Cardiac fibroblast (primary cell): ENCODE data around the gene CTSD.

ENCODE experiments used
- DNase-seq, 2 donors: peaks; one replicate each; pipeline versions ENCODE4 v3.0.0 to v3.0.0-alpha.2; 2010; ENCODE audit warnings: low read depth in 2 of 2
- H3K4me3 ChIP-seq, 2 donors: replicated peaks in 1 of 2; 1 replicate in 1 of 2; 2 replicates in 1 of 2; pipeline ENCODE4 v1.5.1; 2011; ENCODE audit warnings: low read depth in 2 of 2, low read length in 2 of 2, mild to moderate bottlenecking in 2 of 2, moderate library complexity in 1 of 2
- TF ChIP-seq, protein P1 (sequence below): IDR thresholded peaks from one replicate; pipeline ENCODE4 v1.5.1; 2011; ENCODE audit warnings: low read depth, mild to moderate bottlenecking, low read length, inconsistent platforms

The CTSD gene

DNA sequence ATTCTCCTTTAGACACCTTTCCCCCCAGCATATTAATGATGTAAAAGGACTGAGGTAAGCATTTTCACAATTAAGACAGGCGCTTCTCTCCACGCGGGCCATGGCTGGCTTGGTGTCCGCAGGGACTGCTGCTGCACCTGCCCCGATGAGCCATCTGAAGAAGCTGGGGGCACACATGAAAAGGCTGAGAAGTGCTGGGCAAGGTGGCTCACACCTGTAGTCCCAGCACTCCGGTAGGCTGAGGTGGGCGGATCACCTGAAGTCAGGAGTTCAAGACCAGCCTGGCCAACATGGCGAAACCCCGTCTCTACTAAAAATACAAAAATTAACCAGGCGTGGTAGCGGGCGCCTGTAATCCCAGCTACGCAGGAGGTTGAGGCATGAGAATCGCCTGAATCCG, 45.4 kb downstream of the CTSD start:
- TF ChIP-seq, protein P1, sequence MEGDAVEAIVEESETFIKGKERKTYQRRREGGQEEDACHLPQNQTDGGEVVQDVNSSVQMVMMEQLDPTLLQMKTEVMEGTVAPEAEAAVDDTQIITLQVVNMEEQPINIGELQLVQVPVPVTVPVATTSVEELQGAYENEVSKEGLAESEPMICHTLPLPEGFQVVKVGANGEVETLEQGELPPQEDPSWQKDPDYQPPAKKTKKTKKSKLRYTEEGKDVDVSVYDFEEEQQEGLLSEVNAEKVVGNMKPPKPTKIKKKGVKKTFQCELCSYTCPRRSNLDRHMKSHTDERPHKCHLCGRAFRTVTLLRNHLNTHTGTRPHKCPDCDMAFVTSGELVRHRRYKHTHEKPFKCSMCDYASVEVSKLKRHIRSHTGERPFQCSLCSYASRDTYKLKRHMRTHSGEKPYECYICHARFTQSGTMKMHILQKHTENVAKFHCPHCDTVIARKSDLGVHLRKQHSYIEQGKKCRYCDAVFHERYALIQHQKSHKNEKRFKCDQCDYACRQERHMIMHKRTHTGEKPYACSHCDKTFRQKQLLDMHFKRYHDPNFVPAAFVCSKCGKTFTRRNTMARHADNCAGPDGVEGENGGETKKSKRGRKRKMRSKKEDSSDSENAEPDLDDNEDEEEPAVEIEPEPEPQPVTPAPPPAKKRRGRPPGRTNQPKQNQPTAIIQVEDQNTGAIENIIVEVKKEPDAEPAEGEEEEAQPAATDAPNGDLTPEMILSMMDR, result no peak
- DNase-seq, result no peak
- no peak overlapping the region for H3K4me3 ChIP-seq

DNA sequence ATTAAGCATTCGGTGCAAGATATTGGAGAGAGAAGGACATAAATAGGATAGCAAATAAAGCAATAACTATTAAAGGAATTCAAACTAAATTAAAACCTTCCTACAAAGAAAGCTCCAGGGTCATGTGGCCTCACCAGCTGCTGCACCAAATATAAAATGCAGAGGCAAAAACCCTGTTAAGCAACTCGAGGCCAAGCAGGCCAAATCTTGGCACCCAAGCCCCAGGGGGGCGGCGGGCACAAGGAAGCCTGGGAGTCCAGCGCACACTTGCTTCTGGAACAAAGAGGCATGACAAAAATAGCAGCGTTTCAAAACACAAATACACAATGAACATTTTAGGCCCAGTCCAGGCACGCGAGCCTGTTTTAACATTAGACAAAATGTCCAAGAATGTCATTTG, 46.0 kb downstream of the CTSD start:
- H3K4me3 ChIP-seq, result no peak overlapping the region
- TF ChIP-seq, protein P1, result no peak
- no peak for DNase-seq

DNA sequence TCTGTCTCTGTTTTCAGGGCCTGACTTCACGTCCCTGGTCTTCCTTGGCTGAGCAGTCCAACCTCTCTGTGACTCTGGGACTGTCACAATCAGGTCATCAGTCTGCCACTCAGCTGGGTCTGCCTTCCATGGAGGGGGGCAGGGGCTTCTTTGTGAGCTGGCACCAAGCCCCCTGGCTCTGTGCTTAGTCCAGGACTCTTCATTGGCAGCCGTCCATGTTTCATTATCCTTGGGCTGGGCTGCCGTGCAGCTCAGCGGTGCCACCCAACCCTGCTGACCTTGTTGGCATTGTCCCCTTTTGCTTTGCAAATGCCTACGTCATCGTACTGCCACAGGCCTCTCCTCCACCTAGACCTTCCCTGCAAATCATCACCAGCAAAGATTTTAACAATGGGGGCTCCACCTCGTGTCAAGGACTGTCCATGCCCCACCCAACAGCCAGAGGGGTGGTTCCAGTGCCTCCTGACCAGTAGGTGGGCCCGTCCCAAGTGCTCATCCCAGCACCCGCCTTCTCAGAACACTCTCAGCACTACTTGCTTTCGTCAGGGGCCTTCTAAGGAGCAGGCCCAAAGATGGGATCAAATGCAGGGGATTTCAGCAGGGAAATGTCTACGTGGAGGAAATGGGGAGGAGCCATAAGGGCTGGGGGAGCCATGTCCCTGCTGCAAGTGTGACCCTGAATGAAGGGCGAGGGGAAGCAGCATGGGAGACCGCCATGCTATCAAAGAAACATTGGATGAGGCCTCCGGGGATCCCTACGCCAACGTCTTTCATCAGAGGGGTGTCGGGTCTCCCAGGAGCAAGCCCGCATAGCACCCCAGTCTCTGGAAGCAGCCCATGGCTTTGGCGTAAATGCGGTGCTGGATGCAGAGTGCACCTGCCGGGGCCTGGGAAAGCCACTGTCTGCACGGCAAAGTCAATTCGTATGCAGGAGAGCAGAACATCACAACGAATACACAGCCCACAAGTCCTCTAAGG, 48.5 kb downstream of the CTSD start:
- TF ChIP-seq, protein P1, result no peak
- no peak for DNase-seq
- H3K4me3 ChIP-seq, result no peak overlapping the region

DNA sequence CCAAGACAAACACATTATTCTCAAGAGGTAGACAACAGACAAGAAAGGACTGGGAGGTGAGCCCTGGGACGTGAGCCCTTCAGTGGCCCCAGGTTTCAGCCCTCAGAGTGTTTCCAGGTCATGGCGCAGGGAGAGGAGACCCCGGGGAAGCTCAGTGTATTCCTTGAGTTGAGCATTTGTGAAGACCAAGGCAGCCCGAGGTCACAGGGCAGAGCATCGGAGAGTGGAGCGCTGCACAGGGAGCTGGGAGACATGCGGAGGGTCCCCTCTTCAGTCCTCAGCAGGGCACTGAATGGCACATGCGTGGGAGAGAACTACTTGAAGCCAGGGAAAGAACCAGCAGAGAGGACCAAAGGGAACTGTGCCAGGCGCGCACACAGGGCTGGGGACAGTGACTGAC, 55.0 kb downstream of the CTSD start:
- TF ChIP-seq, protein P1, result no peak
- DNase-seq, result no peak
- no peak overlapping the region for H3K4me3 ChIP-seq

DNA sequence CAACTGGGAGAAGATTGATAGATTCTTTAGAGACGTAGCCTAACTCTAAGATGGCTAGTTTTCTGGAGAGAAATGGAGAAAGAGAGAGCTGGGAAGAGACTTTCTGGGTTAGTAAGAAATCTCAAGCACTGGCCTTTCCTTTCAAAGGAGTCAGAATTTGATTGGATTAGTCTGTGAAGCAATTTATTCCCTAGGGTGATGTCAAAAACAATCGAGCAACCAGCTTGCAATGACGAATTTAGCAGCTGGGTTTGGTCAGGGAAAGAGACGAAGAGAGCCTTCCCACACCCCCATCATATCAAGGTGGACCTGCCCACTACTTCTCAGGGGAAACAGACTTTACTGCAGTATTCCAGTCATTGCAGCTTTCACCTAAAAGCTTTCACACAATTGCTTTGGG, 56.0 kb downstream of the CTSD start:
- no peak overlapping the region for H3K4me3 ChIP-seq
- DNase-seq, result peak; percentile 14 to 35
- TF ChIP-seq, protein P1, result no peak

DNA sequence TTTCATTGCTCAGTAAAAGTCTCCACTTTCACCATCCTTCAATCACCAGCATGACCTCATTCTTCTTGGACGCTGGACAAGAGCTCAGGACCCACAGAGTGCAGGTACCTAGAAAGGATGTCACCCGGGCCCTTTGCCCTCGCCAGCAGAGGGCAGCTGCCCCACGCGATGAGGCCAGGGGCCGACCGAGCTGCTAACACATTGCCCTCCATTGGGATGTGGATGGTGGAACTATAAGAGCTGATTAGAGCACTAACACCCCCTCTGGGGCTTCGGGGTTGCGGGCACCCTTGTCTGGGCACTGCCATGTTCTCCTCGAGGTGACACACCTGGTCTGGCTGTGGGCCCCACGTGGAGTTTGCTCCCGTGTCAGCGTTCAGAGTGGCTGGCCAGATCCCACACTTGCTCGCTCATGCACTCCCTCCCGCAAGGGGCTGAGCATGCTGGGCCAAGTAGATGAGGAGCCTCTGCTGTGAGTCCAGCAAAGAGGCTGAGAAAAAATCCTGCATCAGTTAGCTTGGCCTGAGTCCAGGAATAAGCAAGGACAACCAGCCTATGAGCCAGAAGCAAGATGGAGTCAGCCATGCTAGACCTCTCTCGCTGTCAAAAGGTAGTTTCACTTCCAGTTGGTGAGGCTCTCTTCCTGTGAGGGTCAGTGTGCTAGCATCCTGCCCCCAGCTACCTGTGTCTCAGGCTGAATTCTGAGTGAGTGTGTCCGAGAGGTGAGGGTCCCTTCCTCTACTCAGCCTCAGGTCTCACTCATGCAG, 56.9 kb downstream of the CTSD start:
- DNase-seq, result peak in 1 of 2 donors; percentile 3
- TF ChIP-seq, protein P1, result peak; percentile 24
- H3K4me3 ChIP-seq, result no peak overlapping the region
